WTC11 (cell line): Measurements from ENCODE around the gene METTL15. TPM values are rescaled to one million over a fixed set of nuclear protein-coding genes. Genes with fewer than 3 reads are reported as not detected.

ENCODE experiments used
- ATAC-seq: fragments of 200-7000 bp; cut with Tn5 transposase; 2 replicates; pipeline ENCODE4 v1.10.0; 2021; ENCODE audit warnings: mild to moderate bottlenecking, moderate library complexity
- CTCF ChIA-PET: fragments of 300-600 bp; sonication (Branson Sonifier 250); formaldehyde crosslinking; loops from one replicate; lab custom pipeline; 2021; ENCODE audit warnings: antibody characterized with exemption; lab: Charles Lee
- POLR2A ChIA-PET: fragments of 350-600 bp; sonication (Branson Sonifier 250); formaldehyde crosslinking; loops from one replicate; lab custom pipeline; 2021; ENCODE audit warnings: antibody characterized with exemption; lab: Charles Lee
- DNase-seq: peaks from one replicate; pipeline ENCODE4 v3.0.0; 2021; ENCODE audit warnings: low spot score
- H3K27ac Mint-ChIP-seq: 2 replicates; pipeline ENCODE4 v1.8.0; 2021; ENCODE audit warnings: mixed read lengths
- H3K27me3 Mint-ChIP-seq: 2 replicates; pipeline ENCODE4 v1.8.0; 2021; ENCODE audit warnings: low read depth, mild to moderate bottlenecking, moderate library complexity, mixed read lengths
- H3K36me3 Mint-ChIP-seq: 2 replicates; pipeline ENCODE4 v1.8.0; 2021; ENCODE audit warnings: mixed read lengths
- H3K4me1 Mint-ChIP-seq: 2 replicates; pipeline ENCODE4 v1.8.0; 2022; ENCODE audit warnings: mixed read lengths
- H3K4me3 Mint-ChIP-seq: 2 replicates; pipeline ENCODE4 v1.8.0; 2021; ENCODE audit warnings: mild to moderate bottlenecking, moderate library complexity, mixed read lengths
- H3K9me3 Mint-ChIP-seq: 2 replicates; pipeline ENCODE4 v1.8.0; 2021; ENCODE audit warnings: mixed read lengths
- ATF1 ChIP-seq: sonication (generic); formaldehyde crosslinking; IDR thresholded peaks from 2 replicates; pipeline ENCODE4 v1.8.1; 2023; ENCODE audit warnings: mild to moderate bottlenecking, moderate library complexity, missing genetic modification reagents
- ESRRA ChIP-seq: sonication (generic); formaldehyde crosslinking; IDR thresholded peaks from 2 replicates; pipeline ENCODE4 v1.8.1; 2022; ENCODE audit warnings: mild to moderate bottlenecking, missing genetic modification reagents, borderline replicate concordance
- ETV6 ChIP-seq: sonication (generic); formaldehyde crosslinking; IDR thresholded peaks from 2 replicates; pipeline ENCODE4 v1.8.1; 2022; ENCODE audit warnings: mild to moderate bottlenecking, missing genetic modification reagents
- FOXJ3 ChIP-seq: sonication (generic); formaldehyde crosslinking; IDR thresholded peaks from 2 replicates; pipeline ENCODE4 v1.9.0; 2021; ENCODE audit warnings: missing genetic modification reagents, mild to moderate bottlenecking, borderline replicate concordance
- FOXK1 ChIP-seq: sonication (generic); formaldehyde crosslinking; IDR thresholded peaks from 2 replicates; pipeline ENCODE4 v1.8.0; 2022; ENCODE audit warnings: mild to moderate bottlenecking, moderate library complexity, missing genetic modification reagents
- FOXP1 ChIP-seq: sonication (generic); formaldehyde crosslinking; IDR thresholded peaks from 2 replicates; pipeline ENCODE4 v1.8.0; 2022; ENCODE audit warnings: missing genetic modification reagents, mild to moderate bottlenecking, moderate library complexity, borderline replicate concordance
- GABPB1 ChIP-seq: sonication (generic); formaldehyde crosslinking; IDR thresholded peaks from 2 replicates; pipeline ENCODE4 v1.8.1; 2023; ENCODE audit warnings: mild to moderate bottlenecking, missing genetic modification reagents
- HMGA2 ChIP-seq: fragments of 250-450 bp; sonication (Bioruptor Pico); IDR thresholded peaks from 2 replicates; pipeline ENCODE4 v1.4.0; 2021; ENCODE audit warnings: mild to moderate bottlenecking, moderate library complexity
- MYBL2 ChIP-seq: sonication (generic); formaldehyde crosslinking; IDR thresholded peaks from 2 replicates; pipeline ENCODE4 v1.8.1; 2023; ENCODE audit warnings: mild to moderate bottlenecking, moderate library complexity, missing genetic modification reagents
- NFYB ChIP-seq: sonication (generic); formaldehyde crosslinking; conservative IDR thresholded peaks from 2 replicates; pipeline ENCODE4 v1.8.0; 2022; ENCODE audit warnings: low read depth, missing genetic modification reagents
- OVOL2 ChIP-seq: fragments of 250-450 bp; sonication (Bioruptor Pico); IDR thresholded peaks from 2 replicates; pipeline ENCODE4 v1.9.0; 2021; ENCODE audit warnings: mild to moderate bottlenecking, borderline replicate concordance
- SOX15 ChIP-seq: fragments of 250-450 bp; sonication (Bioruptor Pico); IDR thresholded peaks from 2 replicates; pipeline ENCODE4 v1.9.0; 2021; ENCODE audit warnings: mild to moderate bottlenecking
- TCF7 ChIP-seq: sonication (generic); formaldehyde crosslinking; IDR thresholded peaks from 2 replicates; pipeline ENCODE4 v1.8.0; 2022; ENCODE audit warnings: mild to moderate bottlenecking, low read depth, missing genetic modification reagents, moderate library complexity
- TEAD1 ChIP-seq: sonication (generic); formaldehyde crosslinking; IDR thresholded peaks from 2 replicates; pipeline ENCODE4 v1.8.0; 2022; ENCODE audit warnings: mild to moderate bottlenecking, missing genetic modification reagents
- TEAD4 ChIP-seq: sonication (generic); formaldehyde crosslinking; IDR thresholded peaks from 2 replicates; pipeline ENCODE4 v1.8.0; 2022; ENCODE audit warnings: mild to moderate bottlenecking, missing genetic modification reagents
- TP53 ChIP-seq: sonication (generic); formaldehyde crosslinking; IDR thresholded peaks from 2 replicates; pipeline ENCODE4 v1.8.1; 2023; ENCODE audit warnings: mild to moderate bottlenecking, missing genetic modification reagents
- ZNF232 ChIP-seq: sonication (generic); formaldehyde crosslinking; IDR thresholded peaks from 2 replicates; pipeline ENCODE4 v1.8.0; 2022; ENCODE audit warnings: mild to moderate bottlenecking, missing genetic modification reagents
- ZNF396 ChIP-seq: fragments of 250-450 bp; sonication (Bioruptor Pico); IDR thresholded peaks from 2 replicates; pipeline ENCODE4 v1.8.0; 2021; ENCODE audit warnings: mild to moderate bottlenecking, moderate library complexity, borderline replicate concordance
- total RNA-seq: library from RNA; stranded (reverse); gene quantifications from 3 replicates; pipeline ENCODE4 v1.2.3, GENCODE V29; 2021
- TF ChIP-seq, protein P1 (sequence below): sonication (generic); formaldehyde crosslinking; IDR thresholded peaks from 2 replicates; pipeline ENCODE4 v1.8.1; 2022; ENCODE audit warnings: missing genetic modification reagents, borderline replicate concordance
- TF ChIP-seq, protein P2 (sequence below): sonication (generic); formaldehyde crosslinking; IDR thresholded peaks from 2 replicates; pipeline ENCODE4 v1.8.1; 2022; ENCODE audit warnings: low read depth, missing genetic modification reagents, borderline replicate concordance
- TF ChIP-seq, protein P3 (sequence below): sonication (generic); formaldehyde crosslinking; IDR thresholded peaks from 2 replicates; pipeline ENCODE4 v1.8.0; 2023; ENCODE audit warnings: missing genetic modification reagents
- TF ChIP-seq, protein P4 (sequence below): fragments of 250-450 bp; sonication (Bioruptor Pico); IDR thresholded peaks from 2 replicates; pipeline ENCODE4 v1.9.0; 2021; ENCODE audit warnings: mild to moderate bottlenecking, borderline replicate concordance
- TF ChIP-seq, protein P5 (sequence below): fragments of 250-450 bp; sonication (Bioruptor Pico); IDR thresholded peaks from 2 replicates; pipeline ENCODE4 v1.8.0; 2021; ENCODE audit warnings: mild to moderate bottlenecking

METTL15 gene
- total RNA-seq, 1 experiment from 2014 or later: 13.2 TPM

DNA sequence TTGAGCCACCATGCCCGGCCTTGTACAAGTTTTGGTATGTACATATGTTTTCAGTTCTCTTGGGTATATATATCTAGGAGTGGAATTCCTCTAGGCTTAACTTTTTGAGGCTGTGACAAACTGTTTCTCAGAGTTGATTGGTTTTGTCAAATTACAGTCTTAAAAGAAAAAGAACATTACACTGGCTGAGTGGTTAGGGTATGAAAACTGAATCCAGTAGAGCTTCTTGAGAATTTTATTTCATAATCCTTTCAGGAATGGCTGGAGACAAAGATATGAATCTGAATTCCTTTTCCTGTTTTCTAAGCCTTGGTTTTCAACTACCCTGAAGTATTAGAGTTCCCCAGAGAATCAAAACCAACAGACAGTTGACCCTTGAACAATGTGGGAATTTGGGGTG, 6.5 kb downstream of the METTL15 start:
- TF ChIP-seq FOXK1 (no peak), ESRRA (CRISPR knock-in tag) (no peak), FOXP1 (CRISPR knock-in tag) (no peak)
- TF ChIP-seq, protein P1, sequence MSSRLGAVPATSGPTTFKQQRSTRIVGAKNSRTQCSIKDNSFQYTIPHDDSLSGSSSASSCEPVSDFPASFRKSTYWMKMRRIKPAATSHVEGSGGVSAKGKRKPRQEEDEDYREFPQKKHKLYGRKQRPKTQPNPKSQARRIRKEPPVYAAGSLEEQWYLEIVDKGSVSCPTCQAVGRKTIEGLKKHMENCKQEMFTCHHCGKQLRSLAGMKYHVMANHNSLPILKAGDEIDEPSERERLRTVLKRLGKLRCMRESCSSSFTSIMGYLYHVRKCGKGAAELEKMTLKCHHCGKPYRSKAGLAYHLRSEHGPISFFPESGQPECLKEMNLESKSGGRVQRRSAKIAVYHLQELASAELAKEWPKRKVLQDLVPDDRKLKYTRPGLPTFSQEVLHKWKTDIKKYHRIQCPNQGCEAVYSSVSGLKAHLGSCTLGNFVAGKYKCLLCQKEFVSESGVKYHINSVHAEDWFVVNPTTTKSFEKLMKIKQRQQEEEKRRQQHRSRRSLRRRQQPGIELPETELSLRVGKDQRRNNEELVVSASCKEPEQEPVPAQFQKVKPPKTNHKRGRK: no peak
- TF ChIP-seq, all 79 proteins: peak for 0
- ATAC-seq (no peak), DNase-seq (no peak)
- ChIA-PET POLR2A (no interaction called here), CTCF (no interaction called here)
- no peaks in the 10 kb centered on the region for H3K27me3 Mint-ChIP-seq
- H3K9me3 Mint-ChIP-seq: no peaks in the 10 kb centered on the region
- H3K4me1 Mint-ChIP-seq: peaks cover 7% of the 10 kb centered on the region
- H3K27ac Mint-ChIP-seq: no peak overlapping the region
- no peak overlapping the region for H3K4me3 Mint-ChIP-seq
- peaks cover 4% of the 10 kb centered on the region; the same call in 1 of the 2 replicates for H3K36me3 Mint-ChIP-seq

DNA sequence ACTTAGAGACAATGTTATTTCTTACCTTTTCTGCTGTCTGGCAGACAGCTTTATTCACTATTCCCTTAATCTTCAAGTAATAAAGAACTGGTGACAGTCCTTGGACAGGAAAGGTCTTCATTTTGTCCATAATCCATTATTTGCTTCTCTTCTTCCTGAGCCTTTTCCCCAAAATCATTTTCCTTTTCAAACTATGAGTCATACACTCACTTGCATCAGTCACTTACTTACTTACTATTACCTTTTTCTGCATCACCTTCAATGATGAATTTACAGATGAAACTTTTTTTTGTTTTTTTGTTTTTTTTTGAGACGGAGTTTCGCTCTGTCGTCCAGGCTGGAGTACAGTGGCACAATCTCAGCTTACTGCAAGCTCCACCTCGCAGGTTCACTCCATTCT, 9.5 kb downstream of the METTL15 start:
- no peak for TF ChIP-seq SOX15 (CRISPR knock-in tag)
- no peak for TF ChIP-seq TEAD1 (CRISPR knock-in tag)
- TF ChIP-seq, protein P2, sequence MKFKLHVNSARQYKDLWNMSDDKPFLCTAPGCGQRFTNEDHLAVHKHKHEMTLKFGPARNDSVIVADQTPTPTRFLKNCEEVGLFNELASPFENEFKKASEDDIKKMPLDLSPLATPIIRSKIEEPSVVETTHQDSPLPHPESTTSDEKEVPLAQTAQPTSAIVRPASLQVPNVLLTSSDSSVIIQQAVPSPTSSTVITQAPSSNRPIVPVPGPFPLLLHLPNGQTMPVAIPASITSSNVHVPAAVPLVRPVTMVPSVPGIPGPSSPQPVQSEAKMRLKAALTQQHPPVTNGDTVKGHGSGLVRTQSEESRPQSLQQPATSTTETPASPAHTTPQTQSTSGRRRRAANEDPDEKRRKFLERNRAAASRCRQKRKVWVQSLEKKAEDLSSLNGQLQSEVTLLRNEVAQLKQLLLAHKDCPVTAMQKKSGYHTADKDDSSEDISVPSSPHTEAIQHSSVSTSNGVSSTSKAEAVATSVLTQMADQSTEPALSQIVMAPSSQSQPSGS (CRISPR knock-in tag): no peak
- no peak for TF ChIP-seq TEAD4 (CRISPR knock-in tag)
- no peak for TF ChIP-seq TCF7 (CRISPR knock-in tag)
- no peak for TF ChIP-seq GABPB1 (CRISPR knock-in tag)
- no peak for TF ChIP-seq ZNF232 (CRISPR knock-in tag)
- TF ChIP-seq, protein P3, sequence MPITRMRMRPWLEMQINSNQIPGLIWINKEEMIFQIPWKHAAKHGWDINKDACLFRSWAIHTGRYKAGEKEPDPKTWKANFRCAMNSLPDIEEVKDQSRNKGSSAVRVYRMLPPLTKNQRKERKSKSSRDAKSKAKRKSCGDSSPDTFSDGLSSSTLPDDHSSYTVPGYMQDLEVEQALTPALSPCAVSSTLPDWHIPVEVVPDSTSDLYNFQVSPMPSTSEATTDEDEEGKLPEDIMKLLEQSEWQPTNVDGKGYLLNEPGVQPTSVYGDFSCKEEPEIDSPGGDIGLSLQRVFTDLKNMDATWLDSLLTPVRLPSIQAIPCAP (CRISPR knock-in tag): no peak
- TF ChIP-seq MYBL2: no peak
- TF ChIP-seq ATF1 (CRISPR knock-in tag): no peak
- no peak for TF ChIP-seq HMGA2 (CRISPR knock-in tag)
- TF ChIP-seq FOXJ3: no peak
- TF ChIP-seq NFYB: no peak
- ChIA-PET POLR2A (interaction anchor here (0.6 kb wide), 1 partner anchor 82 kb away, joined by 3 read pairs; no protein-coding TSS in a partner anchor), CTCF (no interaction called here)
- ATAC-seq (no peak), DNase-seq (no peak)
- no peak overlapping the region for H3K27ac Mint-ChIP-seq
- H3K4me3 Mint-ChIP-seq: no peak overlapping the region
- no peaks in the 10 kb centered on the region for H3K4me1 Mint-ChIP-seq
- H3K27me3 Mint-ChIP-seq: no peaks in the 10 kb centered on the region
- peaks cover 4% of the 10 kb centered on the region; the same call in 1 of the 2 replicates for H3K36me3 Mint-ChIP-seq
- H3K9me3 Mint-ChIP-seq: no peaks in the 10 kb centered on the region

DNA sequence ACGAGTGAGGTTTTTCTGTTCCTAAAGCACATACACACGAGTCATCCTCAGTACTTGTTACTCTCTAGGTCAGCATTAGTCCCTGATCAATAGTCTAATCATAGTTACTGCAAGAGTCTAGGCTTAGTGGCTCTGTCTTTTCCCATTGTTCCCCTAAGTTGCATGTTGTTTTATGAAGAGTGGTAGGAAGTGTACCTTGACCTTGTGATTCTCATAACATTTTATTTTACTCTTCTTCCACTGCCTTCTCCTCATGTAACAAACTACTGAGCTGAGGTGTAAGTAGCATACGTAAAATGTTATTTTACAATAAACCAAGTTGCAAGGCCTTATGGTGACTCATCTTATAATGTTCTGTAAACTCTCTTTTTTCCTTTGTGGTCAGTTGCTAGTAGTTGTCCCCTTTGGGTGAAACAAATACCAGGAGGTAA, 15.0 kb downstream of the METTL15 start:
- CTCF ChIA-PET: interaction anchor here (0.8 kb wide), 1 partner anchor 424 kb away, joined by 3 read pairs; no protein-coding TSS in a partner anchor
- POLR2A ChIA-PET: no interaction called here
- Mint-ChIP-seq H3K4me3 (no peak overlapping the region), H3K9me3 (no peaks in the 10 kb centered on the region), H3K27me3 (no peaks in the 10 kb centered on the region), H3K27ac (peak overlapping the region; percentile 16; the same call in 1 of the 2 replicates), H3K36me3 (no peaks in the 10 kb centered on the region), H3K4me1 (peaks cover 3% of the 10 kb centered on the region; the same call in 1 of the 2 replicates)
- ATAC-seq (no peak), DNase-seq (no peak)
- TF ChIP-seq ZNF396 (CRISPR knock-in tag) (no peak), TP53 (CRISPR knock-in tag) (no peak), ETV6 (CRISPR knock-in tag) (no peak), OVOL2 (CRISPR knock-in tag) (no peak), TCF7 (CRISPR knock-in tag) (no peak)
- TF ChIP-seq, protein P4, sequence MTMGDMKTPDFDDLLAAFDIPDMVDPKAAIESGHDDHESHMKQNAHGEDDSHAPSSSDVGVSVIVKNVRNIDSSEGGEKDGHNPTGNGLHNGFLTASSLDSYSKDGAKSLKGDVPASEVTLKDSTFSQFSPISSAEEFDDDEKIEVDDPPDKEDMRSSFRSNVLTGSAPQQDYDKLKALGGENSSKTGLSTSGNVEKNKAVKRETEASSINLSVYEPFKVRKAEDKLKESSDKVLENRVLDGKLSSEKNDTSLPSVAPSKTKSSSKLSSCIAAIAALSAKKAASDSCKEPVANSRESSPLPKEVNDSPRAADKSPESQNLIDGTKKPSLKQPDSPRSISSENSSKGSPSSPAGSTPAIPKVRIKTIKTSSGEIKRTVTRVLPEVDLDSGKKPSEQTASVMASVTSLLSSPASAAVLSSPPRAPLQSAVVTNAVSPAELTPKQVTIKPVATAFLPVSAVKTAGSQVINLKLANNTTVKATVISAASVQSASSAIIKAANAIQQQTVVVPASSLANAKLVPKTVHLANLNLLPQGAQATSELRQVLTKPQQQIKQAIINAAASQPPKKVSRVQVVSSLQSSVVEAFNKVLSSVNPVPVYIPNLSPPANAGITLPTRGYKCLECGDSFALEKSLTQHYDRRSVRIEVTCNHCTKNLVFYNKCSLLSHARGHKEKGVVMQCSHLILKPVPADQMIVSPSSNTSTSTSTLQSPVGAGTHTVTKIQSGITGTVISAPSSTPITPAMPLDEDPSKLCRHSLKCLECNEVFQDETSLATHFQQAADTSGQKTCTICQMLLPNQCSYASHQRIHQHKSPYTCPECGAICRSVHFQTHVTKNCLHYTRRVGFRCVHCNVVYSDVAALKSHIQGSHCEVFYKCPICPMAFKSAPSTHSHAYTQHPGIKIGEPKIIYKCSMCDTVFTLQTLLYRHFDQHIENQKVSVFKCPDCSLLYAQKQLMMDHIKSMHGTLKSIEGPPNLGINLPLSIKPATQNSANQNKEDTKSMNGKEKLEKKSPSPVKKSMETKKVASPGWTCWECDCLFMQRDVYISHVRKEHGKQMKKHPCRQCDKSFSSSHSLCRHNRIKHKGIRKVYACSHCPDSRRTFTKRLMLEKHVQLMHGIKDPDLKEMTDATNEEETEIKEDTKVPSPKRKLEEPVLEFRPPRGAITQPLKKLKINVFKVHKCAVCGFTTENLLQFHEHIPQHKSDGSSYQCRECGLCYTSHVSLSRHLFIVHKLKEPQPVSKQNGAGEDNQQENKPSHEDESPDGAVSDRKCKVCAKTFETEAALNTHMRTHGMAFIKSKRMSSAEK: no peak
- TF ChIP-seq, protein P5, sequence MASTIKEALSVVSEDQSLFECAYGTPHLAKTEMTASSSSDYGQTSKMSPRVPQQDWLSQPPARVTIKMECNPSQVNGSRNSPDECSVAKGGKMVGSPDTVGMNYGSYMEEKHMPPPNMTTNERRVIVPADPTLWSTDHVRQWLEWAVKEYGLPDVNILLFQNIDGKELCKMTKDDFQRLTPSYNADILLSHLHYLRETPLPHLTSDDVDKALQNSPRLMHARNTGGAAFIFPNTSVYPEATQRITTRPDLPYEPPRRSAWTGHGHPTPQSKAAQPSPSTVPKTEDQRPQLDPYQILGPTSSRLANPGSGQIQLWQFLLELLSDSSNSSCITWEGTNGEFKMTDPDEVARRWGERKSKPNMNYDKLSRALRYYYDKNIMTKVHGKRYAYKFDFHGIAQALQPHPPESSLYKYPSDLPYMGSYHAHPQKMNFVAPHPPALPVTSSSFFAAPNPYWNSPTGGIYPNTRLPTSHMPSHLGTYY: no peak
